C4-2B (cell line): ENCODE measurements around the gene GALNT8.

ENCODE experiments used
- CTCF ChIP-seq: fragments of 450-650 bp; conservative IDR thresholded peaks from 2 replicates; pipeline ENCODE4 v1.5.1; 2017; ENCODE audit warnings: mild to moderate bottlenecking
- ZFX ChIP-seq: fragments of 450-650 bp; IDR thresholded peaks from 2 replicates; pipeline ENCODE4 v1.6.1; 2017

GRCh38 chr12:4809449-4810218, 89.4 kb downstream of the GALNT8 start:
- TF ChIP-seq CTCF (no peak), ZFX (no peak)
